A549 (cell line): ENCODE measurements around the gene KCNAB1. TPM values are rescaled to one million over a fixed set of nuclear protein-coding genes. Genes with fewer than 3 reads are reported as not detected.

Source experiments
- ATAC-seq, 2 experiments: fragments of 200-7000 bp in 1 of 2; fragments of >200 bp in 1 of 2; cut with Nextera tagmentation in 1 of 2; cut with Tn5 transposase in 1 of 2; 3 replicates each; pipeline versions ENCODE4 v1.8.0 to v1.9.1; 2018 to 2020; ENCODE audit warnings: mild to moderate bottlenecking in 1 of 2, moderate library complexity in 1 of 2
- CTCF ChIA-PET: fragments of 300-600 bp; sonication (Branson Sonifier 250); formaldehyde crosslinking; extraction: SDS; loops from one replicate; lab custom pipeline; 2021; ENCODE audit warnings: antibody characterized with exemption, inconsistent platforms; lab: Yijun Ruan, JAX
- POLR2A ChIA-PET: fragments of 350-600 bp; formaldehyde crosslinking; extraction: SDS; loops from one replicate; lab custom pipeline; 2021; ENCODE audit warnings: antibody characterized with exemption, inconsistent platforms; lab: Yijun Ruan, JAX
- DNase-seq, 2 experiments: peaks; one replicate each; pipeline versions ENCODE4 v3.0.0 to v3.0.0-alpha.2; 2011 to 2016; ENCODE audit warnings: low read depth in 1 of 2, low spot score in 1 of 2
- FAIRE-seq: peaks from 2 replicates; lab custom pipeline; 2011; peaks lifted over from hg19 to GRCh38; lab: Jason Lieb, UNC
- H3K27ac ChIP-seq, 2 experiments: fragments of >200 bp; sonication (Bioruptor Twin); formaldehyde crosslinking; 3 replicates each; pipeline ENCODE4 v1.5.1; 2016 to 2017
- H3K4me1 ChIP-seq: fragments of >200 bp; sonication (Bioruptor Twin); formaldehyde crosslinking; 3 replicates; pipeline ENCODE4 v1.6.1; 2016
- H3K4me2 ChIP-seq: fragments of >200 bp; sonication (Bioruptor Twin); formaldehyde crosslinking; 3 replicates; pipeline ENCODE4 v1.6.1; 2016
- H3K4me3 ChIP-seq: fragments of >200 bp; sonication (Bioruptor Twin); formaldehyde crosslinking; 3 replicates; pipeline ENCODE4 v1.5.1; 2016
- H3K9me3 ChIP-seq: fragments of >200 bp; sonication (Bioruptor Twin); formaldehyde crosslinking; 3 replicates; pipeline ENCODE4 v1.6.1; 2016
- BHLHE40 ChIP-seq: IDR thresholded peaks from 2 replicates; pipeline ENCODE4 v1.6.1; 2012; ENCODE audit warnings: low read depth, low read length, inconsistent platforms
- CHD2 ChIP-seq: fragments of 150-350 bp; IDR thresholded peaks from 2 replicates; pipeline ENCODE4 v1.6.1; 2014; ENCODE audit warnings: low read length; ENCODE audit not compliant: partially characterized antibody
- EHF ChIP-seq: fragments of 250-450 bp; sonication (Bioruptor Pico); IDR thresholded peaks from 2 replicates; pipeline ENCODE4 v1.5.0; 2020; ENCODE audit warnings: mild to moderate bottlenecking
- EHMT2 ChIP-seq: fragments of 200-600 bp; sonication (generic); IDR thresholded peaks from 2 replicates; pipeline ENCODE4 v1.6.1; 2016; ENCODE audit warnings: antibody characterized with exemption, low read depth, mild to moderate bottlenecking, moderate library complexity
- EP300 ChIP-seq, 2 experiments: fragments of >200 bp; sonication (Bioruptor Twin); formaldehyde crosslinking; IDR thresholded peaks; 2 replicates in 1 of 2; 3 replicates in 1 of 2; pipeline ENCODE4 v1.6.1; 2016 to 2017
- FOSB ChIP-seq: fragments of 250-450 bp; sonication (Bioruptor Pico); IDR thresholded peaks from 2 replicates; pipeline ENCODE4 v1.5.0; 2020; ENCODE audit warnings: mild to moderate bottlenecking, moderate library complexity
- HDAC2 ChIP-seq: fragments of 200-600 bp; sonication (generic); IDR thresholded peaks from 2 replicates; pipeline ENCODE4 v1.6.1; 2016
- HOXA7 ChIP-seq: fragments of 250-450 bp; sonication (Bioruptor Pico); IDR thresholded peaks from 2 replicates; pipeline ENCODE4 v1.5.0; 2020; ENCODE audit warnings: mild to moderate bottlenecking, moderate library complexity
- HOXB13 ChIP-seq: fragments of 250-450 bp; sonication (Bioruptor Pico); IDR thresholded peaks from 2 replicates; pipeline ENCODE4 v1.5.0; 2020; ENCODE audit warnings: low read depth, mild to moderate bottlenecking, moderate library complexity
- HOXB5 ChIP-seq: fragments of 250-450 bp; sonication (Bioruptor Pico); IDR thresholded peaks from 2 replicates; pipeline ENCODE4 v1.5.0; 2020; ENCODE audit warnings: mild to moderate bottlenecking, moderate library complexity
- JUN ChIP-seq, 2 experiments: fragments of >200 bp; sonication (Bioruptor Twin); formaldehyde crosslinking; IDR thresholded peaks; 2 replicates in 1 of 2; 3 replicates in 1 of 2; pipeline ENCODE4 v1.6.1; 2016 to 2017
- KDM1A ChIP-seq: fragments of 200-600 bp; sonication (generic); IDR thresholded peaks from 2 replicates; pipeline ENCODE4 v1.6.1; 2016; ENCODE audit warnings: low read depth, mild to moderate bottlenecking
- MAZ ChIP-seq: fragments of 150-350 bp; IDR thresholded peaks from 2 replicates; pipeline ENCODE4 v1.6.1; 2014; ENCODE audit warnings: antibody characterized with exemption, low read depth, low read length, borderline replicate concordance
- MYC ChIP-seq: IDR thresholded peaks from 2 replicates; pipeline ENCODE4 v1.6.1; 2012; ENCODE audit warnings: mild to moderate bottlenecking, inconsistent platforms, low read length, improper control_type of control experiment, borderline replicate concordance
- NPAS2 ChIP-seq: fragments of 250-450 bp; sonication (Bioruptor Pico); IDR thresholded peaks from 2 replicates; pipeline ENCODE4 v1.8.0; 2022; ENCODE audit warnings: mild to moderate bottlenecking, moderate library complexity, borderline replicate concordance
- PHF8 ChIP-seq: fragments of 200-600 bp; sonication (generic); IDR thresholded peaks from 2 replicates; pipeline ENCODE4 v1.6.1; 2016; ENCODE audit warnings: low read depth, mild to moderate bottlenecking, antibody characterized with exemption, moderate library complexity, borderline replicate concordance
- POLR2A ChIP-seq: IDR thresholded peaks from 2 replicates; pipeline ENCODE4 v1.6.1; 2012; ENCODE audit warnings: mild to moderate bottlenecking, low read length
- RAD21 ChIP-seq, 2 experiments: fragments of >200 bp in 1 of 2; sonication (Bioruptor Twin) in 1 of 2; formaldehyde crosslinking in 1 of 2; IDR thresholded peaks in 1 of 2; conservative IDR thresholded peaks in 1 of 2; 2 replicates in 1 of 2; 3 replicates in 1 of 2; pipeline ENCODE4 v1.6.1; 2012 to 2018; ENCODE audit warnings: inconsistent platforms in 1 of 2
- RARB ChIP-seq: fragments of 250-450 bp; sonication (Bioruptor Pico); IDR thresholded peaks from 2 replicates; pipeline ENCODE4 v1.8.0; 2021; ENCODE audit warnings: mild to moderate bottlenecking, moderate library complexity
- RCOR1 ChIP-seq: fragments of 150-350 bp; IDR thresholded peaks from 2 replicates; pipeline ENCODE4 v1.6.1; 2014; ENCODE audit warnings: antibody characterized with exemption, low read length, low read depth
- RNF2 ChIP-seq: fragments of 200-600 bp; sonication (generic); IDR thresholded peaks from 2 replicates; pipeline ENCODE4 v1.6.1; 2016; ENCODE audit warnings: low read depth, mild to moderate bottlenecking, antibody characterized with exemption, moderate library complexity, borderline replicate concordance
- ZSCAN20 ChIP-seq: fragments of 250-450 bp; sonication (Bioruptor Pico); IDR thresholded peaks from 2 replicates; pipeline ENCODE4 v1.8.0; 2022; ENCODE audit warnings: mild to moderate bottlenecking, moderate library complexity
- WGBS: methylation state at CpG from one replicate; pipeline ENCODE4 v1.1.6; 2017; ENCODE audit errors: missing lambda C conversion rate; 5-methylcytosine and 5-hydroxymethylcytosine counted together
- polyA plus RNA-seq, 4 experiments: library from polyadenylated mRNA; depleted of rRNA in 3 of 4; stranded (reverse); fragments of >200 nt; fragmentation: RNase III in 1 of 4; extraction: RNeasy Plus Mini Kit Qiagen cat#74134 plus additional on column Dnase treatment in 1 of 4; gene quantifications; 2 replicates in 3 of 4; 3 replicates in 1 of 4; pipeline ENCODE4 v1.2.3, GENCODE V29; 2011 to 2017
- TF ChIP-seq, protein P1 (sequence below): IDR thresholded peaks from 2 replicates; pipeline ENCODE4 v1.6.1; 2012
- TF ChIP-seq, protein P2 (sequence below): fragments of >200 bp; sonication (Bioruptor Twin); formaldehyde crosslinking; IDR thresholded peaks from 3 replicates; pipeline ENCODE4 v1.6.1; 2016
- TF ChIP-seq, protein P3 (sequence below): fragments of >200 bp; sonication (Bioruptor Twin); formaldehyde crosslinking; IDR thresholded peaks from 3 replicates; pipeline ENCODE4 v1.5.1; 2016
- TF ChIP-seq, protein P4 (sequence below): fragments of 250-450 bp; sonication (Bioruptor Pico); IDR thresholded peaks from 2 replicates; pipeline ENCODE4 v1.5.0; 2021; ENCODE audit warnings: mild to moderate bottlenecking, moderate library complexity, borderline replicate concordance
- TF ChIP-seq, protein P5 (sequence below): IDR thresholded peaks from 2 replicates; pipeline ENCODE4 v1.6.1; 2012

The KCNAB1 gene
- polyA plus RNA-seq, 2 of the 4 experiments (the other 2 are of a cell fraction): not detected

DNA sequence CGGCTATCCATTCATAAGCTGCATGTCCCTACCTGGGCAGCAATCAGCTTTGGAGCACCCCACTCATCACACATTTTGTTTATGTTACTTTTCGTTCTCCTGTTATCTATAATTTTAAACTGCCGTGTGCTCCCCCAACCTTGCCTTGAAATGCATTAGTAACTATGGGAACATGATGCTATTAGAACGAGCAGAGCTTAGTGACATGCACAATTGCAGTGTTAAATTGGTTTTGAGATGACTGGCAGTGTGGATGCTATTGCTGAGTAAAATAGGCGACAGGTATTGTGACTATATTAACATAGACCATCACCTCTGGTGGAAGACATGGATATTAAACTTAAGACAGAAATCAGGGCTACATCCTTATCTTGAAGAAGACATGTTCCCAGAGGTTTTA lies 191.6 kb downstream of the KCNAB1 start:
- 44% methylated on average over 5 of the region's 5 CpGs for WGBS
- ChIA-PET CTCF (no interaction called here), POLR2A (no interaction called here)
- Histone ChIP-seq H3K4me1 (no peaks in the 10 kb centered on the region), H3K27ac (no peak overlapping the region), H3K4me2 (no peak overlapping the region), H3K9me3 (no peaks in the 10 kb centered on the region), H3K4me3 (no peak overlapping the region)
- DNase-seq (no peak), FAIRE-seq (no peak), ATAC-seq (no peak)
- no peak for TF ChIP-seq HOXA7
- no peak for TF ChIP-seq EHMT2
- TF ChIP-seq, protein P1, sequence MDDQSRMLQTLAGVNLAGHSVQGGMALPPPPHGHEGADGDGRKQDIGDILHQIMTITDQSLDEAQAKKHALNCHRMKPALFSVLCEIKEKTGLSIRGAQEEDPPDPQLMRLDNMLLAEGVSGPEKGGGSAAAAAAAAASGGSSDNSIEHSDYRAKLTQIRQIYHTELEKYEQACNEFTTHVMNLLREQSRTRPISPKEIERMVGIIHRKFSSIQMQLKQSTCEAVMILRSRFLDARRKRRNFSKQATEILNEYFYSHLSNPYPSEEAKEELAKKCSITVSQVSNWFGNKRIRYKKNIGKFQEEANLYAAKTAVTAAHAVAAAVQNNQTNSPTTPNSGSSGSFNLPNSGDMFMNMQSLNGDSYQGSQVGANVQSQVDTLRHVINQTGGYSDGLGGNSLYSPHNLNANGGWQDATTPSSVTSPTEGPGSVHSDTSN: no peak
- no peak for TF ChIP-seq PHF8
- no peak for TF ChIP-seq EHF (CRISPR knock-in tag)
- no peak for TF ChIP-seq CHD2
- TF ChIP-seq POLR2A: no peak
- TF ChIP-seq RAD21 (conservative IDR thresholded peaks at IDR 0.05 in 1 of 2, IDR thresholded peaks at IDR 0.05 in 1 of 2): no peak
- TF ChIP-seq RNF2: no peak
- TF ChIP-seq, protein P2, sequence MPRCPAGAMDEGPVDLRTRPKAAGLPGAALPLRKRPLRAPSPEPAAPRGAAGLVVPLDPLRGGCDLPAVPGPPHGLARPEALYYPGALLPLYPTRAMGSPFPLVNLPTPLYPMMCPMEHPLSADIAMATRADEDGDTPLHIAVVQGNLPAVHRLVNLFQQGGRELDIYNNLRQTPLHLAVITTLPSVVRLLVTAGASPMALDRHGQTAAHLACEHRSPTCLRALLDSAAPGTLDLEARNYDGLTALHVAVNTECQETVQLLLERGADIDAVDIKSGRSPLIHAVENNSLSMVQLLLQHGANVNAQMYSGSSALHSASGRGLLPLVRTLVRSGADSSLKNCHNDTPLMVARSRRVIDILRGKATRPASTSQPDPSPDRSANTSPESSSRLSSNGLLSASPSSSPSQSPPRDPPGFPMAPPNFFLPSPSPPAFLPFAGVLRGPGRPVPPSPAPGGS: no peak
- no peak for TF ChIP-seq MAZ
- no peak for TF ChIP-seq NPAS2 (CRISPR knock-in tag)
- TF ChIP-seq EP300 (IDR thresholded peaks at IDR 0.05): no peak
- TF ChIP-seq MYC: no peak

DNA sequence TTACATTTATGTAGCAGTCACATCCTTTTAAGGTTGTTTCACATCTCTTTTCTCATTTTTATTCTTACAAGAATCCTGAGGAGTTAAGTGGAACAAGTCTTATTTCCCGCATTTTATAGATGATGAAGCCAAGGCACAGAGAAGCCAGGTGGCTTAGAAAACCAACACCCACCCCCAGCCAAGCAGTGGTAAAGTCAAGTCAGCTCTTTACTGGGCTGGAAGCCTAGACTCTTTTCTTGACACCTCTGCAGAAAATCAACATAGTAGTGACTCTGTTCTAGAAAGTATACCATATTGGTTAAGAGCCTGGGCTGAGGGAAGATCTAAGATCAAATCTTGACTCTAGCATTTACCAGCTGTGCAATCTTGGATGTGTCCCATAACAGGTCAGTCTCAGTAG lies 195.7 kb downstream of the KCNAB1 start:
- H3K4me1 ChIP-seq: no peaks in the 10 kb centered on the region; the same call in 2 of the 3 replicates
- ChIA-PET CTCF (interaction anchor here (0.8 kb wide), 1 partner anchor 262 kb away, joined by 3 read pairs; no protein-coding TSS in a partner anchor), POLR2A (no interaction called here)
- 87% methylated on average over 1 of the region's 1 CpG for WGBS
- H3K27ac ChIP-seq: no peak overlapping the region
- TF ChIP-seq KDM1A: no peak
- TF ChIP-seq, protein P3, sequence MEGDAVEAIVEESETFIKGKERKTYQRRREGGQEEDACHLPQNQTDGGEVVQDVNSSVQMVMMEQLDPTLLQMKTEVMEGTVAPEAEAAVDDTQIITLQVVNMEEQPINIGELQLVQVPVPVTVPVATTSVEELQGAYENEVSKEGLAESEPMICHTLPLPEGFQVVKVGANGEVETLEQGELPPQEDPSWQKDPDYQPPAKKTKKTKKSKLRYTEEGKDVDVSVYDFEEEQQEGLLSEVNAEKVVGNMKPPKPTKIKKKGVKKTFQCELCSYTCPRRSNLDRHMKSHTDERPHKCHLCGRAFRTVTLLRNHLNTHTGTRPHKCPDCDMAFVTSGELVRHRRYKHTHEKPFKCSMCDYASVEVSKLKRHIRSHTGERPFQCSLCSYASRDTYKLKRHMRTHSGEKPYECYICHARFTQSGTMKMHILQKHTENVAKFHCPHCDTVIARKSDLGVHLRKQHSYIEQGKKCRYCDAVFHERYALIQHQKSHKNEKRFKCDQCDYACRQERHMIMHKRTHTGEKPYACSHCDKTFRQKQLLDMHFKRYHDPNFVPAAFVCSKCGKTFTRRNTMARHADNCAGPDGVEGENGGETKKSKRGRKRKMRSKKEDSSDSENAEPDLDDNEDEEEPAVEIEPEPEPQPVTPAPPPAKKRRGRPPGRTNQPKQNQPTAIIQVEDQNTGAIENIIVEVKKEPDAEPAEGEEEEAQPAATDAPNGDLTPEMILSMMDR: no peak
- TF ChIP-seq JUN (IDR thresholded peaks at IDR 0.05): no peak
- TF ChIP-seq EHF (CRISPR knock-in tag): no peak
- TF ChIP-seq BHLHE40: no peak
- TF ChIP-seq EP300 (IDR thresholded peaks at IDR 0.05): no peak
- TF ChIP-seq, protein P4, sequence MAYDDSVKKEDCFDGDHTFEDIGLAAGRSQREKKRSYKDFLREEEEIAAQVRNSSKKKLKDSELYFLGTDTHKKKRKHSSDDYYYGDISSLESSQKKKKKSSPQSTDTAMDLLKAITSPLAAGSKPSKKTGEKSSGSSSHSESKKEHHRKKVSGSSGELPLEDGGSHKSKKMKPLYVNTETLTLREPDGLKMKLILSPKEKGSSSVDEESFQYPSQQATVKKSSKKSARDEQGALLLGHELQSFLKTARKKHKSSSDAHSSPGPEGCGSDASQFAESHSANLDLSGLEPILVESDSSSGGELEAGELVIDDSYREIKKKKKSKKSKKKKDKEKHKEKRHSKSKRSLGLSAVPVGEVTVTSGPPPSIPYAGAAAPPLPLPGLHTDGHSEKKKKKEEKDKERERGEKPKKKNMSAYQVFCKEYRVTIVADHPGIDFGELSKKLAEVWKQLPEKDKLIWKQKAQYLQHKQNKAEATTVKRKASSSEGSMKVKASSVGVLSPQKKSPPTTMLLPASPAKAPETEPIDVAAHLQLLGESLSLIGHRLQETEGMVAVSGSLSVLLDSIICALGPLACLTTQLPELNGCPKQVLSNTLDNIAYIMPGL (CRISPR knock-in tag): no peak
- no peak for TF ChIP-seq RCOR1
- no peak for TF ChIP-seq HDAC2
- no peak for TF ChIP-seq HOXB5 (CRISPR knock-in tag)
- no peak for TF ChIP-seq FOSB
- TF ChIP-seq, protein P5, sequence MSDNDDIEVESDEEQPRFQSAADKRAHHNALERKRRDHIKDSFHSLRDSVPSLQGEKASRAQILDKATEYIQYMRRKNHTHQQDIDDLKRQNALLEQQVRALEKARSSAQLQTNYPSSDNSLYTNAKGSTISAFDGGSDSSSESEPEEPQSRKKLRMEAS: no peak
- no peak for TF ChIP-seq HOXB13
- TF ChIP-seq RARB (CRISPR knock-in tag): no peak
- no peak for TF ChIP-seq ZSCAN20
- no peak for TF ChIP-seq CHD2
- TF ChIP-seq MAZ: no peak
- TF ChIP-seq, all 56 proteins: peak for 0
- FAIRE-seq (no peak), ATAC-seq (no peak), DNase-seq (no peak)
- no peaks in the 10 kb centered on the region for H3K9me3 ChIP-seq
- H3K4me2 ChIP-seq: no peak overlapping the region
- no peak overlapping the region for H3K4me3 ChIP-seq
